Breast epithelium (tissue), 4 donors: ENCODE results near the gene COL6A5. TPM values are rescaled to one million over a fixed set of nuclear protein-coding genes. Genes with fewer than 3 reads are reported as not detected.
"Not testable (repeated sequence)": the region's sequence is repeated elsewhere in the genome, so short reads cannot be mapped to it uniquely, and the experiment has no call there.

Source experiments
- DNase-seq, 2 donors: peaks; one replicate each; pipeline ENCODE4 v3.0.0-alpha.2; 2019; ENCODE audit warnings: low spot score in 2 of 2
- H3K27ac ChIP-seq, 2 donors: fragments of 200-600 bp; sonication (generic) in 1 of 2; one replicate each; pipeline ENCODE4 v1.5.1; 2016 to 2019; ENCODE audit warnings: mild to moderate bottlenecking in 1 of 2
- H3K27me3 ChIP-seq, 2 donors: fragments of 200-600 bp; sonication (generic) in 1 of 2; one replicate each; pipeline versions ENCODE4 v1.5.1 to v1.6.0; 2017 to 2019; ENCODE audit warnings: control low read depth in 1 of 2, mild to moderate bottlenecking in 1 of 2
- H3K36me3 ChIP-seq: fragments of 200-600 bp; one replicate; pipeline ENCODE4 v1.5.1; 2019
- H3K4me1 ChIP-seq, 2 donors: fragments of 200-600 bp; sonication (generic); one replicate each; pipeline ENCODE4 v1.5.1; 2016 to 2019; ENCODE audit warnings: control low read depth in 1 of 2
- H3K4me3 ChIP-seq, 3 donors: fragments of 200-600 bp; sonication (generic); 1 replicate in 2 of 3; 2 replicates in 1 of 3; pipeline ENCODE4 v1.5.1; 2016 to 2019; ENCODE audit warnings: mild to moderate bottlenecking in 3 of 3, moderate library complexity in 2 of 3
- H3K9me3 ChIP-seq, 2 donors: fragments of 200-600 bp; sonication (generic) in 1 of 2; one replicate each; pipeline ENCODE4 v1.5.1; 2016 to 2019; ENCODE audit warnings: control low read depth in 1 of 2
- CTCF ChIP-seq, 3 donors: fragments of 450-650 bp; IDR thresholded peaks; one replicate each; pipeline ENCODE4 v1.5.1; 2016 to 2017; ENCODE audit warnings: antibody characterized with exemption in 3 of 3, mild to moderate bottlenecking in 3 of 3, moderate library complexity in 3 of 3
- POLR2A ChIP-seq: fragments of 450-650 bp; IDR thresholded peaks from one replicate; pipeline ENCODE4 v1.6.1; 2016; ENCODE audit warnings: antibody characterized with exemption, mild to moderate bottlenecking, moderate library complexity
- POLR2AphosphoS5 ChIP-seq, 3 donors: sonication (generic); formaldehyde crosslinking; IDR thresholded peaks; one replicate each; pipeline ENCODE4 v1.6.1; 2017; ENCODE audit warnings: antibody characterized with exemption in 3 of 3
- intact Hi-C: fragments of 100-400 bp; cut with DNase I; formaldehyde crosslinking; loops from one replicate; pipeline ENCODE4 v1.15.1; 2023; ENCODE audit warnings: low total_unique reads
- total RNA-seq, 3 donors: library from RNA; depleted of rRNA; stranded (reverse); fragments of >200 nt; gene quantifications; one replicate each; pipeline ENCODE4 v1.1.0, GENCODE V29; 2016

COL6A5 gene
- total RNA-seq, 3 donors from 2014 or later = not detected

GRCh38 chr3:130393594-130393993 is 48.1 kb downstream of the COL6A5 start:
- Histone ChIP-seq H3K36me3 (no peaks in the 10 kb centered on the region), H3K4me3 (no peak overlapping the region), H3K27ac (no peak overlapping the region), H3K4me1 (no peaks in the 10 kb centered on the region), H3K9me3 (no peaks in the 10 kb centered on the region), H3K27me3 (no peaks in the 10 kb centered on the region)
- DNase-seq = no peak
- TF ChIP-seq CTCF (IDR thresholded peaks at IDR 0.05) (no peak), POLR2A (no peak), POLR2AphosphoS5 (IDR thresholded peaks at IDR 0.05) (no peak)
- intact Hi-C loops = no loop called here

GRCh38 chr3:130395331-130395730 is 49.9 kb downstream of the COL6A5 start:
- H3K36me3 ChIP-seq = no peaks in the 10 kb centered on the region
- H3K9me3 ChIP-seq = no peaks in the 10 kb centered on the region
- H3K27me3 ChIP-seq = no peaks in the 10 kb centered on the region
- no peak overlapping the region for H3K27ac ChIP-seq
- H3K4me1 ChIP-seq = no peaks in the 10 kb centered on the region
- no peak for TF ChIP-seq POLR2A
- no peak for TF ChIP-seq POLR2AphosphoS5 (IDR thresholded peaks at IDR 0.05)
- no peak for TF ChIP-seq CTCF (IDR thresholded peaks at IDR 0.05)
- intact Hi-C loops = no loop called here
- DNase-seq = no peak
- H3K4me3 ChIP-seq = no peak overlapping the region

GRCh38 chr3:130395916-130396315 is 50.4 kb downstream of the COL6A5 start:
- no peak for TF ChIP-seq POLR2A
- TF ChIP-seq POLR2AphosphoS5 (IDR thresholded peaks at IDR 0.05) = no peak
- no peak for TF ChIP-seq CTCF (IDR thresholded peaks at IDR 0.05)
- H3K4me1 ChIP-seq = no peaks in the 10 kb centered on the region
- H3K27me3 ChIP-seq = no peaks in the 10 kb centered on the region
- peak in 1 of 2 donors; percentile 17 for DNase-seq
- no peak overlapping the region for H3K4me3 ChIP-seq
- no peaks in the 10 kb centered on the region for H3K9me3 ChIP-seq
- no peak overlapping the region for H3K27ac ChIP-seq
- H3K36me3 ChIP-seq = no peaks in the 10 kb centered on the region
- intact Hi-C loops = no loop called here

GRCh38 chr3:130404401-130404800 is 58.9 kb downstream of the COL6A5 start:
- H3K36me3 ChIP-seq = no peaks in the 10 kb centered on the region

GRCh38 chr3:130405956-130406355 is 60.5 kb downstream of the COL6A5 start:
- Histone ChIP-seq H3K9me3 (peaks cover 5 to 15% of the 10 kb centered on the region in 2 donors), H3K36me3 (no peaks in the 10 kb centered on the region), H3K27me3 (peaks cover 0 to 3% of the 10 kb centered on the region in 2 donors), H3K4me1 (no peaks in the 10 kb centered on the region), H3K27ac (no peak overlapping the region), H3K4me3 (no peak overlapping the region)
- intact Hi-C loops = no loop called here
- TF ChIP-seq CTCF (IDR thresholded peaks at IDR 0.05) = no peak
- TF ChIP-seq POLR2A = no peak
- TF ChIP-seq POLR2AphosphoS5 (IDR thresholded peaks at IDR 0.05) = no peak
- no peak for DNase-seq

More at GRCh38 chr3:130404401-130404800, 58.9 kb downstream of the COL6A5 start:
- no peak overlapping the region for H3K4me3 ChIP-seq
- H3K9me3 ChIP-seq = peaks cover 5 to 15% of the 10 kb centered on the region in 2 donors
- no peak overlapping the region for H3K27ac ChIP-seq
- TF ChIP-seq POLR2AphosphoS5 (IDR thresholded peaks at IDR 0.05) = no peak
- no peak for TF ChIP-seq POLR2A
- no peak for TF ChIP-seq CTCF (IDR thresholded peaks at IDR 0.05)
- intact Hi-C loops = no loop called here
- no peaks in the 10 kb centered on the region for H3K4me1 ChIP-seq
- peaks cover 0 to 3% of the 10 kb centered on the region in 2 donors for H3K27me3 ChIP-seq
- DNase-seq = no peak

- H3K27ac ChIP-seq, H3K27me3 ChIP-seq, H3K4me1 ChIP-seq, intact Hi-C loops, DNase-seq, H3K36me3 ChIP-seq, H3K4me3 ChIP-seq: not testable (repeated sequence)
- H3K9me3 ChIP-seq = peaks cover 5 to 15% of the 10 kb centered on the region in 2 donors
Measured at GRCh38 chr3:130408253-130408652, 62.8 kb downstream of the COL6A5 start.
